Stomach smooth muscle (tissue), 2 donors: Measurements from ENCODE around the gene ANTXRL.
A peak's percentile ranks its signal among the peaks of the same experiment; 100 is the strongest.

Source experiments
- H3K27ac ChIP-seq: one replicate; pipeline ENCODE4 v1.7.0; 2013; ENCODE audit warnings: mild to moderate bottlenecking, low read length, inconsistent platforms
- H3K27me3 ChIP-seq, 2 donors: one replicate each; pipeline ENCODE4 v1.7.0; 2013; ENCODE audit warnings: low read length in 2 of 2; ENCODE audit not compliant: insufficient read depth in 2 of 2, control insufficient read depth in 1 of 2
- H3K36me3 ChIP-seq, 2 donors: one replicate each; pipeline ENCODE4 v1.7.0; 2013; ENCODE audit warnings: low read length in 2 of 2; ENCODE audit not compliant: control insufficient read depth in 2 of 2, insufficient read depth in 2 of 2
- H3K4me1 ChIP-seq: one replicate; pipeline ENCODE4 v1.7.0; 2013; ENCODE audit warnings: low read length; ENCODE audit not compliant: control insufficient read depth, insufficient read depth
- H3K4me3 ChIP-seq, 2 donors: one replicate each; pipeline ENCODE4 v1.7.0; 2013; ENCODE audit warnings: low read length in 2 of 2
- H3K9ac ChIP-seq, 2 donors: one replicate each; pipeline ENCODE4 v1.7.0; 2013; ENCODE audit warnings: low read length in 2 of 2, mild to moderate bottlenecking in 1 of 2
- H3K9me3 ChIP-seq, 2 donors: one replicate each; pipeline ENCODE4 v1.7.0; 2013; ENCODE audit warnings: low read length in 2 of 2; ENCODE audit not compliant: control insufficient read depth in 2 of 2
- donor health status: healthy.
- donor health status: Pancreatic carcinoma.

Gene ANTXRL

GRCh38 chr10:46282842-46283574 is 3.8 kb upstream of the ANTXRL start:
- Histone ChIP-seq H3K4me1 (peaks cover 32% of the 10 kb centered on the region), H3K36me3 (no peaks in the 10 kb centered on the region), H3K4me3 (peak overlapping the region; percentile 71 to 78), H3K9ac (peak overlapping the region; percentile 33 to 62), H3K27ac (no peak overlapping the region), H3K27me3 (no peaks in the 10 kb centered on the region), H3K9me3 (no peaks in the 10 kb centered on the region)

DNA sequence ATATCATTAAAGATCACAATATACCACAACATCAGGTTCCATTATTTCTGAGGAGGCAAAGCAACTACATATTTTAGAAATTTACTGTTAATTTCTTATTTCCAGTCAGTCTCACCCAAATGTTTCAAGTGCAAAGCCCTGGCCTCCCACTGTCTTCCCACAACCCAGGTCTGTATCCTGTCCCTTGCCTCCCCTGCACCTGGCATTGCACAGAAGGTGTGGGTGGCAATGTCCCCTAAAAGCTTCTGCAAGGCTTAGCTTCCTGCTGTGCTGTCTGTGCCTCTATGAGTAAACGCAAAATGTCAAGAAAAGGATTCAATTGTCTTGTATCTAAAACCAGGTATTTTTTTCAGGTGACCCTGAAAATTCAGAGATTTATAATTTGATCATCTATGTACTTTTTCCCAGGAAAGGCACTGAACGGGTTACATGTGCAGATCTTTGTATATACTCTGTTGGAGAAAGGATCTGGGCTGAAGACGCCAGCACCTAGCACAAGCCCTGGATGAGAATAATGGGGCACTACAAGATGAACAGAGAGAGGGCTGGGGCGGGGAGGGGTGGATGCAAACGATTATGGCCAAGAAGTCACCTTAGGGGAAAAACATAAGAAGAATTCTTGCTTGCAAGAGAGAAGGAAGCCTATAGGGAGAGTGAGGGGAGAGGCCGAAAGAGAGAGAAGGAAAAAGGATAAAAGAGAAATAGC is 3.1 kb upstream of the ANTXRL start:
- Histone ChIP-seq H3K9ac (peak overlapping the region; percentile 60 to 94), H3K9me3 (no peaks in the 10 kb centered on the region), H3K27ac (peak overlapping the region; percentile 58), H3K4me1 (peaks cover 32% of the 10 kb centered on the region), H3K4me3 (peak overlapping the region; percentile 76 to 92), H3K36me3 (no peaks in the 10 kb centered on the region), H3K27me3 (no peaks in the 10 kb centered on the region)

DNA sequence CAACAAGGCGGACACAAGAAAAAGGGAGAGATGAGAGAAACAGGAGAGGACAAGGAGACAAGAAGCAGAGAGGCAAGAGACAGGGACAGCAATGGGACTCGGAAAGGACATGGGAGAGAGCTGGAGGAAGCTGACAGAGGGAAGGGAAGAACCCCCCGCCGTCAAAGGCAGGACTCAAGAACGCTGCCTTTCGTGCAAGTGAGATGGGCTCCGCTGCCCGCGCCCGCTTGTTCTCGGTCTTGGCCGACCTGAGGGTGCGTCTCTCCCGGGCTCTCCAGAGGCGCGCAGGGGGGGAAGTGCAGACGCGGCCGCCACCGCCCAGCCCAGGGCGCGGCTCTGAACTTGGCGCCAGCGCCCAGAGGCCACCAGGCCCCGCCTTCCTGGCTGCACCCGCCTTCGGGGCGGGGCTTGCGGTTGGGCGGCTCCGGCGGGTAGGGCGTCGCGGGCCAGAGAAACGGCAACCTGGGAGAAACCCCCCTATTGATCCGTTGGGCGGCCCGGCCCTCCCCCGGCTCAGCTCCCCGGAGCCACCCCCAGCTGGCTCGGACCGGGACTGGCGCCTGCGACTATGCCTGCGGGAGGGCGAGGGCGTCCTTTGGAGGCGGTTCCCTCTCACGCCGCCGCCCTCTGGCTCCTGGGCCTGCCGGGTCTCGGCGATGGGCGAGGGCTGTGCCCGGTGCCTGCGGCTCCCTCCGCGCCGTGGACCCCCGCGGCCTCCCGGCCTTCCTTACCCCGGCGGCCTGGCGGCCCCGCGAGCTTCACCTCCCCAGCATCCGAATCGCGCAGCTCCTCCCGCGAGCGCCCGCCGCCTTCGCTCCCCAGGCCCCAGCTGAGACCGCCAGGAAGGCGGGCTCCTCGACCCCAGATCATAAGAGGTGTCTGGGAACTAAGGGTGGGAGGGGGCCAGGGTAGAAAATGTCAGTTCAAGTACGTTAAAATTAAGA is 2.2 kb upstream of the ANTXRL start:
- Histone ChIP-seq H3K27me3 (no peaks in the 10 kb centered on the region), H3K36me3 (no peaks in the 10 kb centered on the region), H3K4me3 (peak overlapping the region; percentile 76 to 92), H3K9me3 (no peaks in the 10 kb centered on the region), H3K9ac (peak overlapping the region; percentile 60 to 94), H3K27ac (peak overlapping the region; percentile 58), H3K4me1 (peaks cover 32% of the 10 kb centered on the region)

DNA sequence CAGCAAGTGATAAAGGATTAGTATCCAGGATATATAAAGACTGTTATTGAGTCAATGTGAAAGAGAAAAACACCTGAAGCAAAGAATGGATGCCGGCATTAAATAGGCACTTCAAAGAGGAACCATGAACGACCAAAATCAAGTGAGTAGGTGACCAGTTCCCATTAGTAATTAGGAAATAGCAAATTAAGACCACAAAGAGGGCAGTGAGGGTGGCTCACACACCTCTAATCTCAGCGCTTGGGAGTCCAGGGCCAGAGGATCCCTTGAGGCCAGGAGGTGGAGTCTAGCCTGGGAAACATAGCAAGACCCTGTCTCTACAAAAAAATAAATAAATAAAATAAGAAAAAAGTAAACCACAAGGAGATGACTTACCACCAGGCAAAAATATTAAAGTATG is 1.5 kb upstream of the ANTXRL start:
- Histone ChIP-seq H3K27ac (peak overlapping the region; percentile 58), H3K36me3 (no peaks in the 10 kb centered on the region), H3K9me3 (peaks cover 0 to under 1% of the 10 kb centered on the region in 2 donors), H3K4me1 (peaks cover 32% of the 10 kb centered on the region), H3K4me3 (peak overlapping the region in 1 of 2 donors; percentile 92), H3K9ac (peak overlapping the region; percentile 60 to 94), H3K27me3 (peaks cover 0 to 3% of the 10 kb centered on the region in 2 donors)

DNA sequence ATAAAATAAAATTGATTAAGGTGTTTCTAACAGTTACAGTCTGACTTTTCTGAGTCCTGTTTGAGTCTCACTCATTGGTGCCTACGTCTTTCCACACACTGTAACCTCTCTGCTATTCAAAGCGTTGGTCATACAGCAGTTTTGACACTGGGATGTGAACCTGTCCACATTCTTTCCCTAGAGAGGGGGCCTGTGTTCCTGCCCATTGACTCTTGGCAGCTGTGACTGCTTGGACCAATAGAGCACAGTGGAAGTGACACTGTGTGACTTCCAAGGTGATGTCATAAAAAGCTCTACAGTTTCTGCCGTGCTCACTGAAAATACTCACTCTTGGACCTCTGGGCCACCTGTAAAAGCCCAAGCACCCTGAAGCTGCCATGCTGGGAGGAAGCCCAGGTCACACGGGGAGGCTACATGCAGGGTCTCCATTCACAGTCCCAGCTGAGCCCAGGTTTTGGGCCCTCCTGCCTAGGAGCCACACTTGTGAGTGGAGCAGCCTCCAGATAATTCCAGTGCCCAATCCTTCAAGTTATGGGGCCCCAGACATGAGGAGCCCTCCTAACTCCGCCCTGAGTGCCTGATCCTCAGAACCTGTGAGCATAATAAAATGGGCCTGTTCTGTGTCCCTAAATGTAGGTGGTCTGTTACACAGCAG is 704 bp upstream of the ANTXRL start:
- H3K36me3 ChIP-seq, result no peaks in the 10 kb centered on the region
- no peak overlapping the region for H3K27ac ChIP-seq
- peaks cover 0 to 2% of the 10 kb centered on the region in 2 donors for H3K9me3 ChIP-seq
- no peak overlapping the region for H3K9ac ChIP-seq
- H3K27me3 ChIP-seq, result peaks cover 0 to 3% of the 10 kb centered on the region in 2 donors
- no peak overlapping the region for H3K4me3 ChIP-seq
- H3K4me1 ChIP-seq, result peaks cover 32% of the 10 kb centered on the region

GRCh38 chr10:46287846-46288477 is 1.2 kb downstream of the ANTXRL start:
- Histone ChIP-seq H3K9me3 (peaks cover 0 to 2% of the 10 kb centered on the region in 2 donors), H3K4me1 (peaks cover 29% of the 10 kb centered on the region), H3K27me3 (peaks cover 0 to 10% of the 10 kb centered on the region in 2 donors), H3K4me3 (no peak overlapping the region), H3K9ac (no peak overlapping the region), H3K27ac (no peak overlapping the region), H3K36me3 (no peaks in the 10 kb centered on the region)

DNA sequence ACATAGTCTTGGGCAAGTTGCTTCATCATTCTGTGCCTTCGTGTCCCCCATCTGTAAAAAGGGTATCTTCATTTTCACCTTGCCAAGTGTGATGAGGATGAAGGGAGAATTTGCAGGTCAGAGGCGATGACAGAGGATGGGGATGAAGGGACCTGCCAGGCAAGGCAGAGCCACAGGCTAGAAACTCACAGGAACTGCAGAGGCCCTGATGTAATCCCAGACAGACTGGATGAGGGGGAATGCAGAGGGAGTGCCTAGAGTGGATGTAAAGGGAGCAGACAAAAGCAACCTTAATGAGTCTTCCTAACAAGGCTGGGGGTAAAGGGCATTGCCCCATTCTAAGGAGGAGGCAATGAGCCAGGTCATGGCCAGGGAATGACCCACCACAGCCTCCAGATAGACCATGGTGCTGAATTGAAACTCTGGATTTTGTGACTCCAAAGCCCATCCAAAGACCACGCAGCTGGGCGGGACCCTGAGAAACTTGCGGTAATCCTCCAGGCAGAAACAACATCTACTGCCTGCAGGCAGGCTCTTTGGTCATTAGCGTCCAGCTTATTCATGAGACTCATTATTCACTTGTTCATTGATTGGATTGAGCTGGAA is 1.9 kb downstream of the ANTXRL start:
- peaks cover 0 to 2% of the 10 kb centered on the region in 2 donors for H3K9me3 ChIP-seq
- no peak overlapping the region for H3K4me3 ChIP-seq
- no peak overlapping the region for H3K27ac ChIP-seq
- H3K4me1 ChIP-seq, result peaks cover 22% of the 10 kb centered on the region
- peak overlapping the region in 1 of 2 donors; percentile 21 for H3K9ac ChIP-seq
- peaks cover 0 to 12% of the 10 kb centered on the region in 2 donors for H3K27me3 ChIP-seq
- H3K36me3 ChIP-seq, result no peaks in the 10 kb centered on the region

DNA sequence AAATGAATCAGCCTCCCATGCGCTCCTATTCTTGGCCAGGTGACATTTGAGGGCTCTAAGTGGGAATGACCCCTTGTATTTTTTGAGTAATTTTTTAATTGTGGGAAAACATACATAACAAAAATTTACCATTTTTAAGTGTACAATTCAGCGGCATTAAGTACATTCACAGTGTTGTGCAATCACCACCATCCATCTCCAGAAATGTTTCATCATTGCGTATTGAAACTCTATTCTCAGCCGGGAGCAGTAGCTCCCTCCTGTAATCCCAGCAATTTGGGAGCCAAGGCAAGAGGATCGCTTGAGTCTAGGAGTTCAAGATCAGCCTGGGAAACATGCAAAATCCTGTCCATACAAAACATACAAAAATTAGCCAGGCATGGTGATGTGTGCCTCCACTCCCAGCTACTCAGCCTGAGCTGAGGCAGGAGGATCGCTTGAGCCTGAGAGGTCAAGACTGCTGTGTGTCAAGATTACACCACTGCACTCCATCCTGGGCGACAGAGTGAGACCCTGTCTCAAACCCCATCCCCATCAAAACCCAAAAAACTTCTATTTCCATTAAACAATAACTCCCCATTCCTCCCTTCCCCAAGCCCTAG is 2.5 kb downstream of the ANTXRL start:
- Histone ChIP-seq H3K9ac (no peak overlapping the region), H3K36me3 (no peaks in the 10 kb centered on the region), H3K27me3 (peaks cover 0 to 12% of the 10 kb centered on the region in 2 donors), H3K27ac (no peak overlapping the region), H3K4me3 (no peak overlapping the region), H3K4me1 (peaks cover 16% of the 10 kb centered on the region), H3K9me3 (peaks cover 0 to 2% of the 10 kb centered on the region in 2 donors)

- Histone ChIP-seq H3K27me3 (peaks cover 0 to 12% of the 10 kb centered on the region in 2 donors), H3K4me3 (no peak overlapping the region), H3K36me3 (no peaks in the 10 kb centered on the region), H3K27ac (no peak overlapping the region), H3K4me1 (peaks cover 6% of the 10 kb centered on the region), H3K9me3 (peaks cover 0 to 2% of the 10 kb centered on the region in 2 donors), H3K9ac (no peak overlapping the region)
Measured at GRCh38 chr10:46290101-46290886, 3.5 kb downstream of the ANTXRL start.
